Measurements from ENCODE around the gene BCL6. TPM values are rescaled to one million over a fixed set of nuclear protein-coding genes. Genes with fewer than 3 reads are reported as not detected.
A peak's percentile ranks its signal among the peaks of the same experiment; 100 is the strongest.

Gene BCL6
- 10 to 100 TPM; 24.4 to 28.7 TPM for polyA plus RNA-seq

- Histone ChIP-seq H3K27ac (ENCODE audit: low read depth in 2 of 2, low read length in 1 of 2) (peak within 1 kb of the TSS; percentile 98 to 100), H3K4me1 (ENCODE audit: control insufficient read depth in 2 of 2, insufficient read depth in 2 of 2, low read length in 1 of 2) (peaks cover 0 to 2% of the 10 kb centered on the region in 2 donors), H3K27me3 (ENCODE audit: control insufficient read depth in 1 of 2, insufficient read depth in 2 of 2, low read length in 2 of 2) (no peaks in the 10 kb centered on the region), H3K4me3 (ENCODE audit: low read depth in 1 of 2, low read length in 2 of 2) (peak within 1 kb of the TSS; percentile 84 to 94), H3K36me3 (ENCODE audit: control insufficient read depth in 2 of 2, insufficient read depth in 2 of 2, low read length in 1 of 2) (no peaks in the 10 kb centered on the region), H3K9me3 (ENCODE audit: control insufficient read depth in 2 of 2, insufficient read depth in 1 of 2, low read depth in 1 of 2, low read length in 1 of 2) (no peaks in the 10 kb centered on the region)
- 0 to 1% methylated on average over 40 of the region's 40 CpGs for WGBS, 2 donors
Observed at GRCh38 chr3:187745201-187746058, at the start of gene BCL6. Gene BCL6, minus strand, starts transcription at chr3:187745468. Its CDS starts 11,775 bp downstream, at chr3:187733693.

- Histone ChIP-seq H3K4me1 (ENCODE audit: control insufficient read depth in 2 of 2, insufficient read depth in 2 of 2, low read length in 1 of 2) (no peaks in the 10 kb centered on the region), H3K36me3 (ENCODE audit: control insufficient read depth in 2 of 2, insufficient read depth in 2 of 2, low read length in 1 of 2) (no peaks in the 10 kb centered on the region), H3K9me3 (ENCODE audit: control insufficient read depth in 2 of 2, insufficient read depth in 1 of 2, low read depth in 1 of 2, low read length in 1 of 2) (no peaks in the 10 kb centered on the region), H3K27me3 (ENCODE audit: control insufficient read depth in 1 of 2, insufficient read depth in 2 of 2, low read length in 2 of 2) (no peaks in the 10 kb centered on the region), H3K4me3 (ENCODE audit: low read depth in 1 of 2, low read length in 2 of 2) (no peak overlapping the region), H3K27ac (ENCODE audit: low read depth in 2 of 2, low read length in 1 of 2) (no peak overlapping the region)
- 93 to 97% methylated on average over 4 of the region's 4 CpGs for WGBS, 2 donors
Observed at GRCh38 chr3:187794731-187795130, 49.5 kb upstream of the BCL6 start.

DNA sequence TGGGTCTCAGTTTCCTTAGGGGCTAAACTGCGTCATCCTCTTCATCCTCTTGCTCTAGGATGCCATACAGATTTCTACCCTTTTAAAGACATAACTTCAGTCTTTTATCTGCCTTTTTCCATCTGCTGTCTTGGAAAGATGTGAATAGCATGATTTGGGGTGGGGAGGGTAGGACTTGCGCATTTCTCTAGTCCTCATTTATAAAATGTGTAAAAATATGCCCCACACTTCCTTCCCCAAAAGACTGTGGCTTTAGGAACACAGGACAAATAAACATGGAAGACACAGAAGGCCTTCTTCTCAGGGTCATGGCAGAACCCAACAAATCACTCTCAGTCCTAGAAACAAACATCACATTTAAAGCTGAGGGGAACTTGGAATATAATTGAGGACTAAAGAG, 48.4 kb upstream of the BCL6 start:
- Histone ChIP-seq H3K27me3 (ENCODE audit: control insufficient read depth in 1 of 2, insufficient read depth in 2 of 2, low read length in 2 of 2) (no peaks in the 10 kb centered on the region), H3K27ac (ENCODE audit: low read depth in 2 of 2, low read length in 1 of 2) (no peak overlapping the region), H3K9me3 (ENCODE audit: control insufficient read depth in 2 of 2, insufficient read depth in 1 of 2, low read depth in 1 of 2, low read length in 1 of 2) (no peaks in the 10 kb centered on the region), H3K4me1 (ENCODE audit: control insufficient read depth in 2 of 2, insufficient read depth in 2 of 2, low read length in 1 of 2) (no peaks in the 10 kb centered on the region), H3K36me3 (ENCODE audit: control insufficient read depth in 2 of 2, insufficient read depth in 2 of 2, low read length in 1 of 2) (no peaks in the 10 kb centered on the region), H3K4me3 (ENCODE audit: low read depth in 1 of 2, low read length in 2 of 2) (no peak overlapping the region)
- WGBS, 2 donors = 93 to 95% methylated on average over 2 of the region's 2 CpGs

DNA sequence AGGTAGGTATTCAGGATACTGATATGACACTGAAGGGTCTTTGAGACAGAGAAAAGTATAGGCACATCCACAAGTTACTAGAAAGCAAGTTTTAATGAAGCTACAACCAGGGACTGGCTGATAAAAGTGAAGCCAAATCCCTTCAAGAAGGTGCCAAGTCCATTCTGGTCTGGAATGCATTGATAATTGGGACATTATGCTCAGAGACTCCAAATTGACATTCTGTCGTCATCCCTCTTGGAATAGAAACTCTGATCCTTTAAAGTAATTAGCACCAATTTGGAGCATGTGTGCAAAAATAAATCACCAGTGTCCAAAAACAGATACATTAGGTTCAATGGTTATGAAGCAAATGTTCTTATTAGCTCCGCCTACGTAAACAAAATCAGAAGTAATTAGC, 47.3 kb upstream of the BCL6 start:
- no peak overlapping the region for H3K27ac ChIP-seq (ENCODE audit: low read depth in 2 of 2, low read length in 1 of 2)
- 80 to 88% methylated on average over 3 of the region's 3 CpGs for WGBS, 2 donors
- no peaks in the 10 kb centered on the region for H3K36me3 ChIP-seq (ENCODE audit: control insufficient read depth in 2 of 2, insufficient read depth in 2 of 2, low read length in 1 of 2)
- H3K4me3 ChIP-seq (ENCODE audit: low read depth in 1 of 2, low read length in 2 of 2) = no peak overlapping the region
- no peaks in the 10 kb centered on the region for H3K27me3 ChIP-seq (ENCODE audit: control insufficient read depth in 1 of 2, insufficient read depth in 2 of 2, low read length in 2 of 2)
- no peaks in the 10 kb centered on the region for H3K4me1 ChIP-seq (ENCODE audit: control insufficient read depth in 2 of 2, insufficient read depth in 2 of 2, low read length in 1 of 2)
- no peaks in the 10 kb centered on the region for H3K9me3 ChIP-seq (ENCODE audit: control insufficient read depth in 2 of 2, insufficient read depth in 1 of 2, low read depth in 1 of 2, low read length in 1 of 2)

DNA sequence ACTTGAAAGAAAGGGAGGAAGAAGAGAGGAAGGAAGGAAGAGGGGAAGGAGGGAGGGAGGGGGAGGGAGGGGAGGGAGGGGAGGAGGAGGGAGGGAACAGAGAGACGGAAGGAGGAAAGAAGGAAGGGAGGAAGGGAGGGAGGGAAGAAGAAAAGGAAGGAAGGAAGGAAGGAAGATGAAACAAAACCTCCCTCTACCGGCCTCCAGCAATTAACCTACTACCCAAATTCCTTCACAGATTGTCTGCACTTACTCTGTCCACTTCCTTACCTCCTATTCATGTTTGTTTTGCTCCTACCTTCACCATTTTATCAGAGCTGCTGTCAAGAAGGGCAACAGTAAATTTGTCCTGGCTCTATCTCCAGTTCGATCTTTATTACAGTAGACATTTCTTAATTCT, 44.6 kb upstream of the BCL6 start:
- no peaks in the 10 kb centered on the region for H3K36me3 ChIP-seq (ENCODE audit: control insufficient read depth in 2 of 2, insufficient read depth in 2 of 2, low read length in 1 of 2)
- H3K9me3 ChIP-seq (ENCODE audit: control insufficient read depth in 2 of 2, insufficient read depth in 1 of 2, low read depth in 1 of 2, low read length in 1 of 2) = no peaks in the 10 kb centered on the region
- 66 to 77% methylated on average over 3 of the region's 3 CpGs for WGBS, 2 donors
- no peak overlapping the region for H3K27ac ChIP-seq (ENCODE audit: low read depth in 2 of 2, low read length in 1 of 2)
- no peaks in the 10 kb centered on the region for H3K4me1 ChIP-seq (ENCODE audit: control insufficient read depth in 2 of 2, insufficient read depth in 2 of 2, low read length in 1 of 2)
- no peaks in the 10 kb centered on the region for H3K27me3 ChIP-seq (ENCODE audit: control insufficient read depth in 1 of 2, insufficient read depth in 2 of 2, low read length in 2 of 2)
- H3K4me3 ChIP-seq (ENCODE audit: low read depth in 1 of 2, low read length in 2 of 2) = no peak overlapping the region

DNA sequence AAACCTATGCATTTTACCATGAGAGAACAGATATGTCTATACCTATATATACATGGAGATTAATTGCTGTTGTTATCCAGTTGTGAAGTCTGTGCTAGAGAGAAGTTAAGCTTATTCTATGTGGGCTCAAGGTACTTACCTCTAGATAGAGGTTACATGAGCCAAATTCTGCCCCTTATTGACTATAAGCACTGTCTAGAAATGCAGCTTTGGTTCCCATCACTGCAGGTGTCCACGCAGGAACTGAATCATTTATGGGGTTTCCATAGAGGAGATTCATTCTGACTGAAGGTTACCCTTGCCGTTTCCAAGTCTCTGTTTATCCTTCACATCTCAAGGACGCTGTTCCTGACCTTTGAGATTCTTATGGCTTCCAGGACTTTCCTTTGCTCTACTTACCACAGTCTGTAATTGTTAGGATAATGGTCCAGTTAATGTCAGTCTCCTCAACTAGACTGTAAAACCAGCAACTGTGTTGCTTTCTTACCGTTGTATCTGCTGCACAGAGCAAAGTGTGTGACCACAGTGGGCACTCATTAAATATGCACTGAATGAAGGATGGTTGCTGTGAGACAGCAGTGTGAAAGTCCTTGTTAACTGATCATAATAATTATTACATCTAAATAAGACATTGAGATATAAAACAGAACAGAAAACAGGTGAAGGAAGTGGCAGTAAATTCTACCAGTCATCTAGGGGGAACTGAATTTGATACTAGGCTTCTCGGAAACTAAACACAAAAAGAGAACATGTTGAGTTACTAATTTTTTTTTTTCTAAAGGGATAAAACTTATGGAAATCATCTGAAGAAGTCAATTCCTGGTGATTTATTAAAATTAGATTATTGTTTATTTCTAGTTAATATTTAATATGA, 44.0 kb upstream of the BCL6 start:
- WGBS, 2 donors = 70 to 87% methylated on average over 5 of the region's 5 CpGs
- H3K27me3 ChIP-seq (ENCODE audit: control insufficient read depth in 1 of 2, insufficient read depth in 2 of 2, low read length in 2 of 2) = no peaks in the 10 kb centered on the region
- no peaks in the 10 kb centered on the region for H3K4me1 ChIP-seq (ENCODE audit: control insufficient read depth in 2 of 2, insufficient read depth in 2 of 2, low read length in 1 of 2)
- no peaks in the 10 kb centered on the region for H3K9me3 ChIP-seq (ENCODE audit: control insufficient read depth in 2 of 2, insufficient read depth in 1 of 2, low read depth in 1 of 2, low read length in 1 of 2)
- no peak overlapping the region for H3K4me3 ChIP-seq (ENCODE audit: low read depth in 1 of 2, low read length in 2 of 2)
- no peaks in the 10 kb centered on the region for H3K36me3 ChIP-seq (ENCODE audit: control insufficient read depth in 2 of 2, insufficient read depth in 2 of 2, low read length in 1 of 2)
- no peak overlapping the region for H3K27ac ChIP-seq (ENCODE audit: low read depth in 2 of 2, low read length in 1 of 2)

DNA sequence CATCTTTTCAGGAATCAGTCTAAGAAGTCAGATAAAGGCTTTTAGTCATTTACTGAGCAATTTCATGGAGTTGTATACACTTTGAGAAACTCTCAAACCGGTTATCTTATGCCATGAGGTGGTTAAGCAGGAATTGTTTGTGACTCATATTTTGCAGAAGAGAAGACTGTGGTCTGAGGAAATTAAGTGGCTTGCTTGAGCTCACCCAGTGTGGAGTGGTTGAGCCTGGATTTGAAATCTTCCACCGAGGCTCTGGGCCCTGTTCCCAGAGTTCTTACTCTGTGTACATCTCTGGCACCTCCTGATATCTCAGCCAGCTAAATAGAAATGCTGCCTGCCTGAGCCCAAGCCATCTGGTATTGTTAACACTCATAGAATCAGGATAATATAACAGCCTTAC, 37.8 kb upstream of the BCL6 start:
- Histone ChIP-seq H3K36me3 (ENCODE audit: control insufficient read depth in 2 of 2, insufficient read depth in 2 of 2, low read length in 1 of 2) (no peaks in the 10 kb centered on the region), H3K27ac (ENCODE audit: low read depth in 2 of 2, low read length in 1 of 2) (peak overlapping the region; percentile 50 to 78), H3K4me3 (ENCODE audit: low read depth in 1 of 2, low read length in 2 of 2) (no peak overlapping the region), H3K4me1 (ENCODE audit: control insufficient read depth in 2 of 2, insufficient read depth in 2 of 2, low read length in 1 of 2) (no peaks in the 10 kb centered on the region), H3K9me3 (ENCODE audit: control insufficient read depth in 2 of 2, insufficient read depth in 1 of 2, low read depth in 1 of 2, low read length in 1 of 2) (no peaks in the 10 kb centered on the region), H3K27me3 (ENCODE audit: control insufficient read depth in 1 of 2, insufficient read depth in 2 of 2, low read length in 2 of 2) (no peaks in the 10 kb centered on the region)
- 22 to 30% methylated on average over 2 of the region's 2 CpGs for WGBS, 2 donors

DNA sequence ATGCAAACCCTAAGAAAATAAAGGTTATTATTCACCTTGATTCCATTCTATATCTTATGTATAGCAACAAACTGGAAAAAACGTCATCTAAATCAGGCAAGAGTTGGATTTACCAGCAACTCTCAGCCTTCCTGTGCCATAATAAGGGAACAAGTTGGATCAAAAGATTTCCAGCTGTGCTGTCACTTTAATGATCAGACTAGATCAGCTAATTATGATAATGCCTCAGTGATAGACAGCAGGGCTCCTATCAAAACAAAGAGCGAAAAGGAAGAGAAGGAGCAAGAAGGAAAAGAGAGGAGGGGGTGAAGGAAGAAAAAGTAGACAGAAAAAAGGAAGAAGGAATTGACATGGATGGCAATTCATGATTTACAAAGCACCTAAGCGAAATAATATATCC, 36.7 kb upstream of the BCL6 start:
- Histone ChIP-seq H3K27me3 (ENCODE audit: control insufficient read depth in 1 of 2, insufficient read depth in 2 of 2, low read length in 2 of 2) (no peaks in the 10 kb centered on the region), H3K27ac (ENCODE audit: low read depth in 2 of 2, low read length in 1 of 2) (peak overlapping the region in 1 of 2 donors; percentile 35), H3K9me3 (ENCODE audit: control insufficient read depth in 2 of 2, insufficient read depth in 1 of 2, low read depth in 1 of 2, low read length in 1 of 2) (no peaks in the 10 kb centered on the region), H3K4me3 (ENCODE audit: low read depth in 1 of 2, low read length in 2 of 2) (no peak overlapping the region), H3K36me3 (ENCODE audit: control insufficient read depth in 2 of 2, insufficient read depth in 2 of 2, low read length in 1 of 2) (no peaks in the 10 kb centered on the region), H3K4me1 (ENCODE audit: control insufficient read depth in 2 of 2, insufficient read depth in 2 of 2, low read length in 1 of 2) (no peaks in the 10 kb centered on the region)
- 64 to 77% methylated on average over 3 of the region's 3 CpGs for WGBS, 2 donors

DNA sequence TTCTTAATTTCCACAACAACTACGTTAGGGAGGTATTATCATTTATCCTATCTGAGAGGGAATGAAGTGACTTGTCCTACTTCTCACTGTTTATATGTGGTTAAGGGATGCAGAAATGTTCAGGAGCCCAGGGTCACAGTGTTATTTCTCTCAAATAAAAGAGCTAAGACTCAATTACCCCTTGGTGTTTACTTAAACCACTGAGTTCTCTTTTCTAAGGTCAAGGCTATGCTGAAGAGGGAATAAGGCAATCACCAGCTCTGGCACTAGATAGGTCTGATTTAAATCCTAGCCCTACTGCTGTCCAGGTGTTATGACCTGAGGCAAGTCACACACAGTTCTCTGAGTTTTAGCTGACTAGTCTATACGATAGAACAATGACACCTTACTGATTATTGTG, 35.7 kb upstream of the BCL6 start:
- H3K27me3 ChIP-seq (ENCODE audit: control insufficient read depth in 1 of 2, insufficient read depth in 2 of 2, low read length in 2 of 2) = no peaks in the 10 kb centered on the region
- H3K4me1 ChIP-seq (ENCODE audit: control insufficient read depth in 2 of 2, insufficient read depth in 2 of 2, low read length in 1 of 2) = no peaks in the 10 kb centered on the region
- no peaks in the 10 kb centered on the region for H3K9me3 ChIP-seq (ENCODE audit: control insufficient read depth in 2 of 2, insufficient read depth in 1 of 2, low read depth in 1 of 2, low read length in 1 of 2)
- no peak overlapping the region for H3K27ac ChIP-seq (ENCODE audit: low read depth in 2 of 2, low read length in 1 of 2)
- no peaks in the 10 kb centered on the region for H3K36me3 ChIP-seq (ENCODE audit: control insufficient read depth in 2 of 2, insufficient read depth in 2 of 2, low read length in 1 of 2)
- no peak overlapping the region for H3K4me3 ChIP-seq (ENCODE audit: low read depth in 1 of 2, low read length in 2 of 2)
- WGBS, 2 donors = 61 to 68% methylated on average over 2 of the region's 2 CpGs
